Activated CD4-positive, alpha-beta T cell treated with anti-CD3 and anti-CD28 coated beads for 1 hour (primary cell): ENCODE data around the gene PATE4.
"Not testable (repeated sequence)": the region's sequence is repeated elsewhere in the genome, so short reads cannot be mapped to it uniquely, and the experiment has no call there.

ENCODE experiments used
- DNase-seq: peaks from one replicate; pipeline ENCODE4 v3.0.0-alpha.2; 2020

Gene PATE4

GRCh38 chr11:125833016-125833415 lies at the start of gene PATE4:
Gene PATE4 (plus strand): TSS chr11:125833316. CDS start chr11:125833360, 44 bp downstream.
- DNase-seq: no peak

- no peak for DNase-seq
Measured at GRCh38 chr11:125784678-125785077, 48.4 kb upstream of the PATE4 start.

GRCh38 chr11:125787827-125788226 lies 45.3 kb upstream of the PATE4 start, which contains the start of gene PATE3:
Gene PATE3 (plus strand): TSS chr11:125788127. CDS start chr11:125788152, 25 bp downstream.
- no peak for DNase-seq

- DNase-seq: no peak
Measured at GRCh38 chr11:125790825-125791224, 42.3 kb upstream of the PATE4 start.

GRCh38 chr11:125797641-125798040 lies 35.5 kb upstream of the PATE4 start:
- DNase-seq: no peak

- no peak for DNase-seq
Measured at GRCh38 chr11:125799808-125800207, 33.3 kb upstream of the PATE4 start.

- no peak for DNase-seq
Measured at GRCh38 chr11:125802387-125802786, 30.7 kb upstream of the PATE4 start.

- DNase-seq: no peak
Measured at GRCh38 chr11:125807909-125808308, 25.2 kb upstream of the PATE4 start.

GRCh38 chr11:125835748-125836147 lies 2.6 kb downstream of the PATE4 start:
- no peak for DNase-seq

GRCh38 chr11:125842321-125842948 lies 9.3 kb downstream of the PATE4 start:
- no peak for DNase-seq

- DNase-seq: no peak
Measured at GRCh38 chr11:125846188-125846587, 13.1 kb downstream of the PATE4 start.

GRCh38 chr11:125857670-125858069 lies 24.6 kb downstream of the PATE4 start:
- not testable (repeated sequence) for DNase-seq

- DNase-seq: not testable (repeated sequence)
Measured at GRCh38 chr11:125862786-125863185, 29.7 kb downstream of the PATE4 start.

GRCh38 chr11:125865354-125865753 lies 32.2 kb downstream of the PATE4 start:
- DNase-seq: not testable (repeated sequence)

- no peak for DNase-seq
Measured at GRCh38 chr11:125869521-125869920, 36.4 kb downstream of the PATE4 start.

- no peak for DNase-seq
Measured at GRCh38 chr11:125871391-125872137, 38.4 kb downstream of the PATE4 start.

- DNase-seq: no peak
Measured at GRCh38 chr11:125872138-125872491, 39.0 kb downstream of the PATE4 start.

GRCh38 chr11:125873881-125874555 lies 40.9 kb downstream of the PATE4 start:
- DNase-seq: no peak

GRCh38 chr11:125874556-125875124 lies 41.5 kb downstream of the PATE4 start:
- DNase-seq: no peak

- no peak for DNase-seq
Measured at GRCh38 chr11:125881291-125881690, 48.2 kb downstream of the PATE4 start.

GRCh38 chr11:125883375-125883774 lies 50.3 kb downstream of the PATE4 start:
- DNase-seq: no peak

GRCh38 chr11:125886997-125887372 lies 53.9 kb downstream of the PATE4 start:
- no peak for DNase-seq
